Stimulated activated CD8-positive, alpha-beta memory T cell treated with anti-CD3 and anti-CD28 coated beads, Interleukin-15, amount 100 ng/mL, for 4 hours (primary cell): ENCODE measurements around the gene DLL3.
A peak's percentile ranks its signal among the peaks of the same experiment; 100 is the strongest.

Experiments
- DNase-seq, 2 donors: peaks; one replicate each; pipeline ENCODE4 v3.0.0-alpha.2; 2020; ENCODE audit warnings: low read depth in 2 of 2

DLL3 gene

GRCh38 chr19:39517432-39517831, 18.7 kb downstream of the DLL3 start:
- no peak for DNase-seq

- no peak for DNase-seq
Observed at GRCh38 chr19:39518458-39518857, 19.7 kb downstream of the DLL3 start.

- DNase-seq, result no peak
Observed at GRCh38 chr19:39518975-39519374, 20.2 kb downstream of the DLL3 start.

GRCh38 chr19:39520541-39521484, 22.1 kb downstream of the DLL3 start:
- no peak for DNase-seq

- no peak for DNase-seq
Observed at GRCh38 chr19:39524495-39524894, 25.7 kb downstream of the DLL3 start.

- no peak for DNase-seq
Observed at GRCh38 chr19:39525205-39525604, 26.5 kb downstream of the DLL3 start.

GRCh38 chr19:39531834-39532232, 33.1 kb downstream of the DLL3 start:
- DNase-seq, result no peak

GRCh38 chr19:39532233-39533002, 33.7 kb downstream of the DLL3 start, which contains the start of gene EID2B:
EID2B (minus strand) TSS chr19:39532852; CDS start chr19:39532802, 50 bp downstream.
- peak; percentile 86 to 87 for DNase-seq

GRCh38 chr19:39533003-39533512, 34.3 kb downstream of the DLL3 start:
- no peak for DNase-seq

GRCh38 chr19:39533791-39534190, 35.0 kb downstream of the DLL3 start:
- DNase-seq, result no peak

- DNase-seq, result no peak
Observed at GRCh38 chr19:39539165-39539517, 40.4 kb downstream of the DLL3 start.

- DNase-seq, result peak; percentile 84 to 89
Observed at GRCh38 chr19:39539518-39540332, 41.0 kb downstream of the DLL3 start, which contains the start of gene EID2. EID2 (minus strand) TSS chr19:39540161; CDS start chr19:39540079, 82 bp downstream.

- DNase-seq, result no peak
Observed at GRCh38 chr19:39540333-39540673, 41.6 kb downstream of the DLL3 start.

- no peak for DNase-seq
Observed at GRCh38 chr19:39542206-39542605, 43.5 kb downstream of the DLL3 start.

- no peak for DNase-seq
Observed at GRCh38 chr19:39543477-39543857, 44.7 kb downstream of the DLL3 start.

GRCh38 chr19:39544226-39544903, 45.6 kb downstream of the DLL3 start:
- no peak for DNase-seq

GRCh38 chr19:39544911-39545310, 46.2 kb downstream of the DLL3 start:
- no peak for DNase-seq

- no peak for DNase-seq
Observed at GRCh38 chr19:39546599-39546998, 47.9 kb downstream of the DLL3 start.

- no peak for DNase-seq
Observed at GRCh38 chr19:39550197-39550596, 51.5 kb downstream of the DLL3 start.

GRCh38 chr19:39553082-39553652, 54.4 kb downstream of the DLL3 start:
- no peak for DNase-seq
